BE2C (cell line): Measurements from ENCODE around the gene ITGAV.

Source experiments
- DNase-seq: peaks from one replicate; pipeline ENCODE4 v3.0.0-alpha.2; 2020
- H3K27me3 ChIP-seq: fragments of 250-450 bp; sonication (Bioruptor Pico); 2 replicates; pipeline ENCODE4 v1.5.1; 2020; ENCODE audit warnings: mild to moderate bottlenecking
- H3K36me3 ChIP-seq: fragments of 250-450 bp; sonication (Bioruptor Pico); 2 replicates; pipeline ENCODE4 v1.5.1; 2020; ENCODE audit warnings: mild to moderate bottlenecking
- H3K4me1 ChIP-seq: fragments of 250-450 bp; sonication (Bioruptor Pico); 2 replicates; pipeline ENCODE4 v1.5.1; 2020
- H3K4me3 ChIP-seq: 2 replicates; pipeline ENCODE4 v1.5.1; 2011; ENCODE audit warnings: low read depth, low read length
- H3K9me3 ChIP-seq: fragments of 250-450 bp; sonication (Bioruptor Pico); 2 replicates; pipeline ENCODE4 v1.5.1; 2020
- TF ChIP-seq, protein P1 (sequence below): IDR thresholded peaks from 2 replicates; pipeline ENCODE4 v1.5.1; 2012; ENCODE audit warnings: mild to moderate bottlenecking, low read depth, low read length

The ITGAV gene

DNA sequence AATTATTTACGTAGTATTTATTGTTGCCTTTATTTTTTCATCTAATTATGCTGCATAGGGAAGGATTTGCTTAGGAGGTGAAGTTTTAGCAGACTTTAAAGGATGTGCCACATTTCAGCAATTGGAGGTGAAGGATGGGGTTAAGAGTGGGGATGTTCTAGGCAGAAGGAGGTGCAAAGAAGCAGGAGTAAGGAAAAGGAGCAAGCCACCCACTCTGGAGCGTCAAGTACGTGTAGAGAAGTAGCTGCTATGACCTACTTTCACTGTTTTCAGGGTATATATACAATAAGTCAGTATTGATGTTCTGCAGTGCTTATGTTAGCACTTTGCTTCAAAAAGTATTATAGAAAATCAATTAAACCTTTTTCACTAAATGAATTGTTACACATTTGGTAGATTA lies 34.4 kb downstream of the ITGAV start:
- H3K4me3 ChIP-seq, result no peak overlapping the region
- no peaks in the 10 kb centered on the region for H3K36me3 ChIP-seq
- TF ChIP-seq, protein P1, sequence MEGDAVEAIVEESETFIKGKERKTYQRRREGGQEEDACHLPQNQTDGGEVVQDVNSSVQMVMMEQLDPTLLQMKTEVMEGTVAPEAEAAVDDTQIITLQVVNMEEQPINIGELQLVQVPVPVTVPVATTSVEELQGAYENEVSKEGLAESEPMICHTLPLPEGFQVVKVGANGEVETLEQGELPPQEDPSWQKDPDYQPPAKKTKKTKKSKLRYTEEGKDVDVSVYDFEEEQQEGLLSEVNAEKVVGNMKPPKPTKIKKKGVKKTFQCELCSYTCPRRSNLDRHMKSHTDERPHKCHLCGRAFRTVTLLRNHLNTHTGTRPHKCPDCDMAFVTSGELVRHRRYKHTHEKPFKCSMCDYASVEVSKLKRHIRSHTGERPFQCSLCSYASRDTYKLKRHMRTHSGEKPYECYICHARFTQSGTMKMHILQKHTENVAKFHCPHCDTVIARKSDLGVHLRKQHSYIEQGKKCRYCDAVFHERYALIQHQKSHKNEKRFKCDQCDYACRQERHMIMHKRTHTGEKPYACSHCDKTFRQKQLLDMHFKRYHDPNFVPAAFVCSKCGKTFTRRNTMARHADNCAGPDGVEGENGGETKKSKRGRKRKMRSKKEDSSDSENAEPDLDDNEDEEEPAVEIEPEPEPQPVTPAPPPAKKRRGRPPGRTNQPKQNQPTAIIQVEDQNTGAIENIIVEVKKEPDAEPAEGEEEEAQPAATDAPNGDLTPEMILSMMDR, result no peak
- H3K27me3 ChIP-seq, result no peaks in the 10 kb centered on the region
- H3K9me3 ChIP-seq, result no peaks in the 10 kb centered on the region
- H3K4me1 ChIP-seq, result no peaks in the 10 kb centered on the region
- DNase-seq, result no peak

DNA sequence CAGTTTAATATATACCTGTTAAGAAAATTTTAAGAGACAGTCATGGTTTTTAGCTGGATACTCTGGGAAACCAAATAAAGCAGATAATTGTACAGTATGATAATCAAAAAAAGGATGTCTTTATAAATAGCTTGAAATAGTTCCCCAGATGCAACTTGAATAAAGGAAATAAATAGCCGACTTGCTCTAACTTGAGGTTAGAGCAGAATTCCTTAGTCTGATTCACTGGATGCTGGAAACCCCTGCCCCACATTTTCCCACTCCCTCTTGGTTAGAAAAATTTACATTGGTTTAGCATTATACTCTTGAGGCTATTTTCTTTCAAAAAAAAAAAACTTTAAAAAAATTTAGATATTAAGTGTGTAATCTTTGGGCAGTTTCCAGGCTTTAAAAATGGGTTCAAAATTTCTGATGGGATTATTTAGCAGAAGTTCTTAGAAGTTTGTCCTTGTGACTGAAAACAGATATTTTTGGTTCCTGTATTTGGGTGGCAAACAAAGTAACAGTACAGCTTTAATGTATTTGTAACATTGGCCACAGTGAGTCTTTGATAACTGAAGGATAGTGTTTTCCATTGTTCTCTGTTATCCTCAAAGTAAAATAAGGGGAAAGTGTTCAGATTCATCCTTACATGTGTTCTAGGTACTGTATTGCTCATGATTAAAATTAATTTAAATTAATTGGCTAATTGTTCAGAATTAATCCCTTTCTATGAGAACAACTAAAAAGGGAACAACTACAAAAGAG lies 39.6 kb downstream of the ITGAV start:
- Histone ChIP-seq H3K36me3 (no peaks in the 10 kb centered on the region), H3K9me3 (no peaks in the 10 kb centered on the region), H3K27me3 (no peaks in the 10 kb centered on the region), H3K4me1 (no peaks in the 10 kb centered on the region), H3K4me3 (no peak overlapping the region)
- DNase-seq, result no peak
- TF ChIP-seq, protein P1, result no peak

DNA sequence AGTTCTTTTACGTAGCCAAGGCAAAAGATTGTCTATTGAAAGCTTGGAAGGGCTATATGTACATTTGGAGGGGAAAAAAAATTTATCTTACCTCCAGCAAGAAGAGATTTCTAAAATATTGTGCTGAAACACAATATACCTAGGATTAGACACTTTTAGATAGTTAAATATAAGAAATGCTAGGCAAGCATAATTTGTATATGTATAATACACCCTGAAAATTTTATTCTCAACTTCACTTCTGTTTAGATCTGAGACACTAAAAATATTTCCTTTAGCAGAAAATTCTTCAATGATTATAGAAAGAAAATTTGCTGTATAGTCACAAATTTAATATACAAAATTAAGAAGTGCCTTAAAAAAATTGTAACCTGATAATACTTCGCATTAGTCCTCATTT lies 42.6 kb downstream of the ITGAV start:
- no peaks in the 10 kb centered on the region for H3K9me3 ChIP-seq
- H3K27me3 ChIP-seq, result no peaks in the 10 kb centered on the region
- no peaks in the 10 kb centered on the region for H3K36me3 ChIP-seq
- TF ChIP-seq, protein P1, result no peak
- no peaks in the 10 kb centered on the region for H3K4me1 ChIP-seq
- H3K4me3 ChIP-seq, result no peak overlapping the region
- DNase-seq, result no peak

DNA sequence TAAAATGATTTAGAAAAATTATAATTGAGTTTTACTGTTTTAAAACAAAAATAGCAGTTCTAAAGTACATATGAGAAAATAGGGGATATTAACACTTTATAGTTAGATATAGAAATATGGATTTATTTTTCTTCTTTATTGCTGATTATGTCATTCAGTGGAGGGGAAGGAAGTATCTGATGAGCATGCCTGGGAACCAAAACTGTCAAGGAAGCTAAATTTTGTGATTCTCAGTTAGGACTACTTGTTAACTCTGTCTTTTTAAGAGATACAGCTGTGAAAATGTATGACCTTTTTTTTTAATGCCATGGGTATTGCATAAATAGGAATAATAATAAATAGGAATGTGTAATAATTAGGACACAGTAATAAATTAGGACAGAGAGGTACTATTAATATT lies 44.8 kb downstream of the ITGAV start:
- Histone ChIP-seq H3K9me3 (no peaks in the 10 kb centered on the region), H3K36me3 (no peaks in the 10 kb centered on the region), H3K4me1 (no peaks in the 10 kb centered on the region), H3K4me3 (no peak overlapping the region), H3K27me3 (no peaks in the 10 kb centered on the region)
- no peak for DNase-seq
- TF ChIP-seq, protein P1, result no peak

DNA sequence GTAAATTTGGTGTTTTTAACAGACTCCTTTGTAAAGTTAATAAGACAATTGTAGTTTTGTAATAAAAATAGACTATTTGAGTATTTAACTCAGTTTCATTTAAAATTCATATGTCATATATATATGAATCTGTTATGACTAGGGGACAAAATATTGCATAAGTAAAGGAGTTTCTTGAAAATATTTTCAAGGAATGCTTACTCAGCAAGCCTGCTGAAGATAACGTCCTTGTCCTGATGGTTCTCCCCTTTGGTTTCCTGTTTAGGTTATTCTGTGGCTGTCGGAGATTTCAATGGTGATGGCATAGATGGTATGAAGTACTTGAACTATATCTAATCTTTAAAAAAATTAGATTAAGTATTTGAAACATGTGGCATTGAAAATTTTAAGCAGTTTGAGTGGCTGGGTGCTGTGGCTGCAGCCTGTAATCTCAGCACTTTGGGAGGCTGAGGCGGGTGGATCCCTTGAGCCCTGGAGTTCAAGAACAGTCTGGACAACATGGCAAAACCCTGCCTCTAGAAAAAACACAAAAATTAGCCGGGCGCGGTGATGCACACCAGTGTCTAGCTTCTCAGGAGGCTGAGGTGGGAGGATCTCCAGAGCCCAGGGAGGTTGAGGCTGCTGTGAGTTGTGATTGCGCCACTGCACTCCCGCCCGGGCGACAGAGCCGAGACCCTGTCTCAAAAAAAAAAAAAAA lies 47.1 kb downstream of the ITGAV start:
- H3K4me3 ChIP-seq, result no peak overlapping the region
- no peak for DNase-seq
- H3K4me1 ChIP-seq, result no peaks in the 10 kb centered on the region
- TF ChIP-seq, protein P1, result no peak
- H3K9me3 ChIP-seq, result no peaks in the 10 kb centered on the region
- H3K27me3 ChIP-seq, result no peaks in the 10 kb centered on the region
- no peaks in the 10 kb centered on the region for H3K36me3 ChIP-seq

DNA sequence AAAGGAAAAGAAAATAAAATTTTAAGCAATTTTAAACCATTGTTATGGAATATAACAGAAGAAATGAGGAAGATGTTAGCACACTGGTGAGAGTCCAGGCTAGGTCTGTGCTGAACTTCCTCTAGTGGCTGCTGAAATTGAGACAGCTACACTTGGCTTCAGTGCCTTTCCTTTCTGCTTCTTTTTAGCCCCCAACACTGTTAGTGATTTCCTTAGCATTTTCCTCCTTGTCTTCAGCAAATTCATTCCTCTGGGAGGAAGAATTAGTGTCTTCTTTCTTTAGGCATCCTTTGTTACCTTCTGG lies 47.6 kb downstream of the ITGAV start:
- Histone ChIP-seq H3K36me3 (no peaks in the 10 kb centered on the region), H3K4me1 (no peaks in the 10 kb centered on the region), H3K4me3 (no peak overlapping the region), H3K27me3 (no peaks in the 10 kb centered on the region), H3K9me3 (no peaks in the 10 kb centered on the region)
- TF ChIP-seq, protein P1, result no peak
- DNase-seq, result no peak
